HEK293 (cell line): Measurements from ENCODE around the gene GPR149.

Source experiments
- CTCF ChIA-PET: fragments of 350-600 bp; formaldehyde crosslinking; extraction: SDS; loops from one replicate; lab custom pipeline; 2021; ENCODE audit warnings: antibody characterized with exemption; lab: Yijun Ruan, JAX
- POLR2A ChIA-PET: fragments of 300-600 bp; formaldehyde crosslinking; extraction: SDS; loops from one replicate; lab custom pipeline; 2020; ENCODE audit warnings: antibody characterized with exemption, inconsistent platforms; lab: Yijun Ruan, JAX
- H3K27ac ChIP-seq: fragments of 200-500 bp; sonication (Bioruptor generic); 2 replicates; pipeline ENCODE4 v1.5.1; 2014; ENCODE audit warnings: low read depth, low read length, control low read depth, inconsistent platforms; ENCODE audit errors: extremely low read depth
- H3K36me3 ChIP-seq, 2 experiments: fragments of 200-500 bp in 1 of 2; sonication (Bioruptor generic) in 1 of 2; 1 replicate in 1 of 2; 2 replicates in 1 of 2; pipeline ENCODE4 v1.5.1; 2014 to 2017; ENCODE audit warnings: inconsistent platforms in 2 of 2, low read length in 2 of 2; ENCODE audit not compliant: control insufficient read depth in 2 of 2, insufficient read depth in 1 of 2
- H3K4me1 ChIP-seq: fragments of 200-500 bp; sonication (Bioruptor generic); 2 replicates; pipeline ENCODE4 v1.5.1; 2014; ENCODE audit warnings: mild to moderate bottlenecking, low read length, inconsistent platforms; ENCODE audit not compliant: control insufficient read depth, insufficient read depth
- H3K4me3 ChIP-seq: 2 replicates; pipeline ENCODE4 v1.5.1; 2011; ENCODE audit warnings: low read depth, mild to moderate bottlenecking, control low read depth, low read length, moderate library complexity
- H3K9me3 ChIP-seq: fragments of 200-500 bp; sonication (Bioruptor generic); 2 replicates; pipeline ENCODE4 v1.5.1; 2014; ENCODE audit warnings: low read depth, low read length, inconsistent platforms; ENCODE audit not compliant: control insufficient read depth, insufficient read depth
- HOXD13 ChIP-seq: sonication (generic); formaldehyde crosslinking; IDR thresholded peaks from 2 replicates; pipeline ENCODE4 v1.8.0; 2022; ENCODE audit warnings: missing genetic modification reagents, borderline replicate concordance
- IKZF3 ChIP-seq: fragments of 450-650 bp; IDR thresholded peaks from 2 replicates; pipeline ENCODE4 v1.5.0; 2018; ENCODE audit warnings: missing biosample characterization, mild to moderate bottlenecking, missing genetic modification characterization, moderate library complexity
- KLF8 ChIP-seq: fragments of 450-650 bp; formaldehyde crosslinking; IDR thresholded peaks from 2 replicates; pipeline ENCODE4 v1.5.1; 2016; ENCODE audit warnings: missing biosample characterization, missing genetic modification characterization
- OSR2 ChIP-seq: fragments of 450-650 bp; formaldehyde crosslinking; IDR thresholded peaks from 2 replicates; pipeline ENCODE4 v1.5.1; 2016; ENCODE audit warnings: missing biosample characterization, missing genetic modification characterization
- RBAK ChIP-seq: fragments of 450-650 bp; formaldehyde crosslinking; IDR thresholded peaks from 2 replicates; pipeline ENCODE4 v1.5.1; 2016; ENCODE audit warnings: missing biosample characterization, missing genetic modification characterization
- ZNF114 ChIP-seq: fragments of 450-650 bp; formaldehyde crosslinking; IDR thresholded peaks from 2 replicates; pipeline ENCODE4 v1.5.0; 2017; ENCODE audit warnings: missing biosample characterization, missing genetic modification characterization
- ZNF214 ChIP-seq: fragments of 450-650 bp; formaldehyde crosslinking; IDR thresholded peaks from 2 replicates; pipeline ENCODE4 v1.5.1; 2017; ENCODE audit warnings: missing biosample characterization, mild to moderate bottlenecking, missing genetic modification characterization, borderline replicate concordance
- ZNF274 ChIP-seq, 2 experiments: fragments of 200-500 bp in 1 of 2; fragments of 450-650 bp in 1 of 2; sonication (Bioruptor generic) in 1 of 2; formaldehyde crosslinking in 1 of 2; IDR thresholded peaks; 2 replicates each; pipeline versions ENCODE4 v1.5.1 to v1.6.1; 2014 to 2016; ENCODE audit warnings: borderline replicate concordance in 1 of 2, inconsistent platforms in 1 of 2, low read length in 1 of 2, missing biosample characterization in 1 of 2, missing genetic modification characterization in 1 of 2
- ZNF292 ChIP-seq: fragments of 450-650 bp; formaldehyde crosslinking; IDR thresholded peaks from 2 replicates; pipeline ENCODE4 v1.5.1; 2016; ENCODE audit warnings: low read depth, missing biosample characterization, missing genetic modification characterization, borderline replicate concordance
- ZNF341 ChIP-seq: fragments of 450-650 bp; formaldehyde crosslinking; IDR thresholded peaks from 2 replicates; pipeline ENCODE4; 2016; ENCODE audit warnings: low read depth, missing biosample characterization, missing genetic modification characterization
- ZNF350 ChIP-seq: fragments of 450-650 bp; formaldehyde crosslinking; IDR thresholded peaks from 2 replicates; pipeline ENCODE4 v1.5.0; 2017; ENCODE audit warnings: missing biosample characterization, mild to moderate bottlenecking, missing genetic modification characterization
- ZNF426 ChIP-seq: fragments of 450-650 bp; formaldehyde crosslinking; IDR thresholded peaks from 2 replicates; pipeline ENCODE4 v1.5.1; 2017; ENCODE audit warnings: missing biosample characterization, missing genetic modification characterization, mild to moderate bottlenecking, inconsistent platforms, moderate library complexity
- ZNF514 ChIP-seq: fragments of 450-650 bp; formaldehyde crosslinking; IDR thresholded peaks from 2 replicates; pipeline ENCODE4 v1.5.1; 2016; ENCODE audit warnings: missing biosample characterization, missing genetic modification characterization
- ZNF610 ChIP-seq: fragments of 450-650 bp; formaldehyde crosslinking; IDR thresholded peaks from 2 replicates; pipeline ENCODE4 v1.5.1; 2016; ENCODE audit warnings: missing biosample characterization, missing genetic modification characterization, borderline replicate concordance
- ZNF621 ChIP-seq: fragments of 450-650 bp; formaldehyde crosslinking; IDR thresholded peaks from 2 replicates; pipeline ENCODE4 v1.5.1; 2017; ENCODE audit warnings: missing biosample characterization, missing genetic modification characterization
- ZNF624 ChIP-seq: fragments of 450-650 bp; formaldehyde crosslinking; IDR thresholded peaks from 2 replicates; pipeline ENCODE4 v1.5.1; 2017; ENCODE audit warnings: missing biosample characterization, missing genetic modification characterization
- ZNF792 ChIP-seq: fragments of 450-650 bp; formaldehyde crosslinking; IDR thresholded peaks from 2 replicates; pipeline ENCODE4 v1.5.1; 2016; ENCODE audit warnings: missing biosample characterization, missing genetic modification characterization
- TF ChIP-seq, protein P1 (sequence below): fragments of 450-650 bp; formaldehyde crosslinking; optimal IDR thresholded peaks from 2 replicates; pipeline ENCODE3; 2016; ENCODE audit warnings: missing biosample characterization, mild to moderate bottlenecking, missing genetic modification characterization
- TF ChIP-seq, protein P2 (sequence below): fragments of 450-650 bp; formaldehyde crosslinking; IDR thresholded peaks from 2 replicates; pipeline ENCODE4 v1.5.1; 2016; ENCODE audit warnings: missing biosample characterization, missing genetic modification characterization
- TF ChIP-seq, protein P3 (sequence below): fragments of 450-650 bp; formaldehyde crosslinking; IDR thresholded peaks from 2 replicates; pipeline ENCODE4; 2016; ENCODE audit warnings: missing biosample characterization, missing genetic modification characterization
- TF ChIP-seq, protein P4 (sequence below): fragments of 450-650 bp; formaldehyde crosslinking; IDR thresholded peaks from 2 replicates; pipeline ENCODE4 v1.5.1; 2016; ENCODE audit warnings: missing biosample characterization, missing genetic modification characterization
- TF ChIP-seq, protein P5 (sequence below): fragments of 450-650 bp; formaldehyde crosslinking; IDR thresholded peaks from 2 replicates; pipeline ENCODE4 v1.5.1; 2016; ENCODE audit warnings: missing biosample characterization, missing genetic modification characterization

GPR149 gene

DNA sequence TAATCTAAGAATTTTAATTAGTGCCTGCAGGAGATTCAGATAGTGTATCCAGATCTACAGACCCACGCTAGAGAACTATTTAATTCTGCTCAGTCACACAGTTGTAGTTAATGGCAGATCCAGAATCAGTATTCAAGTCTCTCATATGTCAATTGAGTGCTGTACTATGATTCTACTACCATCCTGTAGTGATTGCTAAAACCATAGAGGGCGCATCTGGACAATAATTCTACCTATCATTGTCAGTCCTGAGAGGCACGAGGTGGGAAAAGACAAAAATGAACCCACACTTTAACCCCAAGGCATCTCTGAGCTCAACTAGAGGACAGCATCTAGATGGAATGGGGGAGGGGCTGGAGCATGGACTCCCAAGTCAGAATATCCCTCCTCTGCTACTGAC, 128.4 kb downstream of the GPR149 start:
- TF ChIP-seq HOXD13 (CRISPR knock-in tag) = no peak
- no peak for TF ChIP-seq ZNF792
- TF ChIP-seq, protein P1, sequence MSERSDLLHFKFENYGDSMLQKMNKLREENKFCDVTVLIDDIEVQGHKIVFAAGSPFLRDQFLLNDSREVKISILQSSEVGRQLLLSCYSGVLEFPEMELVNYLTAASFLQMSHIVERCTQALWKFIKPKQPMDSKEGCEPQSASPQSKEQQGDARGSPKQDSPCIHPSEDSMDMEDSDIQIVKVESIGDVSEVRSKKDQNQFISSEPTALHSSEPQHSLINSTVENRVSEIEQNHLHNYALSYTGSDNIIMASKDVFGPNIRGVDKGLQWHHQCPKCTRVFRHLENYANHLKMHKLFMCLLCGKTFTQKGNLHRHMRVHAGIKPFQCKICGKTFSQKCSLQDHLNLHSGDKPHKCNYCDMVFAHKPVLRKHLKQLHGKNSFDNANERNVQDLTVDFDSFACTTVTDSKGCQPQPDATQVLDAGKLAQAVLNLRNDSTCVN (tag by site-specific recombination) = no peak
- TF ChIP-seq ZNF274 (IDR thresholded peaks at IDR 0.05; ENCODE audit: low read length) = no peak
- TF ChIP-seq ZNF274 (tag by site-specific recombination; IDR thresholded peaks at IDR 0.05; ENCODE audit: borderline replicate concordance) = no peak
- TF ChIP-seq, all 188 proteins: peak for 0
- Histone ChIP-seq H3K4me1 (no peaks in the 10 kb centered on the region), H3K27ac (no peak overlapping the region), H3K36me3 (peaks cover 26 to 87% of the 10 kb centered on the region in 2 experiments), H3K4me3 (no peak overlapping the region), H3K9me3 (no peaks in the 10 kb centered on the region)
- ChIA-PET CTCF (interaction anchor here (0.6 kb wide), 1 partner anchor 771 kb away, joined by 3 read pairs; no protein-coding TSS in a partner anchor), POLR2A (interaction anchor here (0.7 kb wide), 1 partner anchor 66 kb away, joined by 3 read pairs; no protein-coding TSS in a partner anchor)

DNA sequence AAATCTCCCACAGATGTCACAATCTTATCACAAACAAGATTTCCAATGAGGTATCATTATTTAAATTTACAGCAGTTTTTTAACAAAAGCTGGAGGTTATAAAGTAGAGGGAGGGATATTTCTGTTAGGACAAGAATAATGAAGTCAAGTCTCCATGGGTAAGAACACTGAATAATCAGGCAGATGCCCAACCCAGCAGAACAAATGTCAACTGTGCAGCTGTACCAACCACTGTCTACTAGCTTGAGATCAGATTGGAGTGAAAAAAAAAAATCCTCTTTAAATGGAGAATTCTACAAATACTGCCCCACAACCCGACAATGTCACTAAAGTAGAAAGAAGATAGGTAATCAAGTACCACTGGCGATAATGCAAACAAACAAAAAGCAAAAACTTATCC, 136.0 kb downstream of the GPR149 start:
- Histone ChIP-seq H3K4me1 (no peaks in the 10 kb centered on the region), H3K9me3 (no peaks in the 10 kb centered on the region), H3K4me3 (no peak overlapping the region), H3K36me3 (peaks cover 29 to 81% of the 10 kb centered on the region in 2 experiments; a peak in 2 of 3 replicates), H3K27ac (no peak overlapping the region)
- TF ChIP-seq OSR2 (tag by site-specific recombination) = no peak
- TF ChIP-seq ZNF292 (tag by site-specific recombination) = no peak
- TF ChIP-seq, protein P2, sequence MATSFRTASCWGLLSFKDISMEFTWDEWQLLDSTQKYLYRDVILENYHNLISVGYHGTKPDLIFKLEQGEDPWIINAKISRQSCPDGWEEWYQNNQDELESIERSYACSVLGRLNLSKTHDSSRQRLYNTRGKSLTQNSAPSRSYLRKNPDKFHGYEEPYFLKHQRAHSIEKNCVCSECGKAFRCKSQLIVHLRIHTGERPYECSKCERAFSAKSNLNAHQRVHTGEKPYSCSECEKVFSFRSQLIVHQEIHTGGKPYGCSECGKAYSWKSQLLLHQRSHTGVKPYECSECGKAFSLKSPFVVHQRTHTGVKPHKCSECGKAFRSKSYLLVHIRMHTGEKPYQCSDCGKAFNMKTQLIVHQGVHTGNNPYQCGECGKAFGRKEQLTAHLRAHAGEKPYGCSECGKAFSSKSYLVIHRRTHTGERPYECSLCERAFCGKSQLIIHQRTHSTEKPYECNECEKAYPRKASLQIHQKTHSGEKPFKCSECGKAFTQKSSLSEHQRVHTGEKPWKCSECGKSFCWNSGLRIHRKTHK (tag by site-specific recombination) = no peak
- TF ChIP-seq KLF8 = no peak
- TF ChIP-seq RBAK = no peak
- TF ChIP-seq ZNF514 = no peak
- TF ChIP-seq ZNF624 (tag by site-specific recombination) = no peak
- TF ChIP-seq, protein P3, sequence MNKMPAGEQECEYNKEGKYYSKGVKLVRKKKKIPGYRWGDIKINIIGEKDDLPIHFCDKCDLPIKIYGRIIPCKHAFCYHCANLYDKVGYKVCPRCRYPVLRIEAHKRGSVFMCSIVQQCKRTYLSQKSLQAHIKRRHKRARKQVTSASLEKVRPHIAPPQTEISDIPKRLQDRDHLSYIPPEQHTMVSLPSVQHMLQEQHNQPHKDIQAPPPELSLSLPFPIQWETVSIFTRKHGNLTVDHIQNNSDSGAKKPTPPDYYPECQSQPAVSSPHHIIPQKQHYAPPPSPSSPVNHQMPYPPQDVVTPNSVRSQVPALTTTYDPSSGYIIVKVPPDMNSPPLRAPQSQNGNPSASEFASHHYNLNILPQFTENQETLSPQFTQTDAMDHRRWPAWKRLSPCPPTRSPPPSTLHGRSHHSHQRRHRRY (tag by site-specific recombination) = no peak
- TF ChIP-seq, protein P4, sequence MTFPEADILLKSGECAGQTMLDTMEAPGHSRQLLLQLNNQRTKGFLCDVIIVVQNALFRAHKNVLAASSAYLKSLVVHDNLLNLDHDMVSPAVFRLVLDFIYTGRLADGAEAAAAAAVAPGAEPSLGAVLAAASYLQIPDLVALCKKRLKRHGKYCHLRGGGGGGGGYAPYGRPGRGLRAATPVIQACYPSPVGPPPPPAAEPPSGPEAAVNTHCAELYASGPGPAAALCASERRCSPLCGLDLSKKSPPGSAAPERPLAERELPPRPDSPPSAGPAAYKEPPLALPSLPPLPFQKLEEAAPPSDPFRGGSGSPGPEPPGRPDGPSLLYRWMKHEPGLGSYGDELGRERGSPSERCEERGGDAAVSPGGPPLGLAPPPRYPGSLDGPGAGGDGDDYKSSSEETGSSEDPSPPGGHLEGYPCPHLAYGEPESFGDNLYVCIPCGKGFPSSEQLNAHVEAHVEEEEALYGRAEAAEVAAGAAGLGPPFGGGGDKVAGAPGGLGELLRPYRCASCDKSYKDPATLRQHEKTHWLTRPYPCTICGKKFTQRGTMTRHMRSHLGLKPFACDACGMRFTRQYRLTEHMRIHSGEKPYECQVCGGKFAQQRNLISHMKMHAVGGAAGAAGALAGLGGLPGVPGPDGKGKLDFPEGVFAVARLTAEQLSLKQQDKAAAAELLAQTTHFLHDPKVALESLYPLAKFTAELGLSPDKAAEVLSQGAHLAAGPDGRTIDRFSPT (tag by site-specific recombination) = no peak
- TF ChIP-seq ZNF341 (tag by site-specific recombination) = no peak
- no peak for TF ChIP-seq ZNF610 (tag by site-specific recombination)
- no peak for TF ChIP-seq ZNF214 (tag by site-specific recombination)
- no peak for TF ChIP-seq ZNF426
- no peak for TF ChIP-seq ZNF350 (tag by site-specific recombination)
- no peak for TF ChIP-seq ZNF114 (tag by site-specific recombination)
- TF ChIP-seq IKZF3 (tag by site-specific recombination) = no peak
- TF ChIP-seq ZNF621 (tag by site-specific recombination) = no peak
- TF ChIP-seq, protein P5, sequence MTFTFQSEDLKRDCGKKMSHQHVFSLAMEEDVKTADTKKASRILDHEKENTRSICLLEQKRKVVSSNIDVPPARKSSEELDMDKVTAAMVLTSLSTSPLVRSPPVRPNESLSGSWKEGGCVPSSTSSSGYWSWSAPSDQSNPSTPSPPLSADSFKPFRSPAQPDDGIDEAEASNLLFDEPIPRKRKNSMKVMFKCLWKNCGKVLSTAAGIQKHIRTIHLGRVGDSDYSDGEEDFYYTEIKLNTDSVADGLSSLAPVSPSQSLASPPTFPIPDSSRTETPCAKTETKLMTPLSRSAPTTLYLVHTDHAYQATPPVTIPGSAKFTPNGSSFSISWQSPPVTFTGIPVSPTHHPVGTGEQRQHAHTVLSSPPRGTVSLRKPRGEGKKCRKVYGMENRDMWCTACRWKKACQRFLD (tag by site-specific recombination) = no peak
- CTCF ChIA-PET = no interaction called here
- POLR2A ChIA-PET = no interaction called here
